IMR-90 (cell line): ENCODE measurements around the gene FBXW8.

ENCODE experiments used
- CEBPB ChIP-seq: IDR thresholded peaks from 2 replicates; pipeline ENCODE4 v1.6.1; 2012; ENCODE audit warnings: low read depth, low read length, improper control_type of control experiment
- CHD1 ChIP-seq: IDR thresholded peaks from 2 replicates; pipeline ENCODE4 v1.6.1; 2012; ENCODE audit warnings: low read depth, low read length, improper control_type of control experiment
- FOS ChIP-seq: fragments of 150-350 bp; IDR thresholded peaks from 2 replicates; pipeline ENCODE4 v1.6.1; 2016; ENCODE audit warnings: low read depth, low read length
- MAFK ChIP-seq: IDR thresholded peaks from 2 replicates; pipeline ENCODE4 v1.6.1; 2012; ENCODE audit warnings: low read depth, low read length, improper control_type of control experiment
- MAZ ChIP-seq: IDR thresholded peaks from 2 replicates; pipeline ENCODE4 v1.6.1; 2012; ENCODE audit warnings: low read depth, mild to moderate bottlenecking, low read length, improper control_type of control experiment, moderate library complexity, borderline replicate concordance
- MXI1 ChIP-seq: IDR thresholded peaks from 2 replicates; pipeline ENCODE4 v1.6.1; 2012; ENCODE audit warnings: low read depth, mild to moderate bottlenecking, low read length, moderate library complexity, borderline replicate concordance
- POLR2A ChIP-seq: IDR thresholded peaks from 2 replicates; pipeline ENCODE4 v1.6.1; 2012; ENCODE audit warnings: mild to moderate bottlenecking, low read depth, low read length
- RFX5 ChIP-seq: IDR thresholded peaks from 2 replicates; pipeline ENCODE4 v1.8.0; 2012; ENCODE audit warnings: low read depth, mild to moderate bottlenecking, low read length, moderate library complexity
- USF2 ChIP-seq: fragments of 150-350 bp; IDR thresholded peaks from 2 replicates; pipeline ENCODE4 v1.6.1; 2017; ENCODE audit warnings: mild to moderate bottlenecking, antibody characterized with exemption, low read length, low read depth
- TF ChIP-seq, protein P1 (sequence below): conservative IDR thresholded peaks from 2 replicates; pipeline ENCODE4 v1.5.1; 2012; ENCODE audit warnings: mild to moderate bottlenecking, low read depth, low read length, improper control_type of control experiment
- TF ChIP-seq, protein P2 (sequence below): fragments of 150-350 bp; IDR thresholded peaks from 2 replicates; pipeline ENCODE4 v1.6.1; 2016; ENCODE audit warnings: low read depth, mild to moderate bottlenecking, low read length, moderate library complexity, borderline replicate concordance

DNA sequence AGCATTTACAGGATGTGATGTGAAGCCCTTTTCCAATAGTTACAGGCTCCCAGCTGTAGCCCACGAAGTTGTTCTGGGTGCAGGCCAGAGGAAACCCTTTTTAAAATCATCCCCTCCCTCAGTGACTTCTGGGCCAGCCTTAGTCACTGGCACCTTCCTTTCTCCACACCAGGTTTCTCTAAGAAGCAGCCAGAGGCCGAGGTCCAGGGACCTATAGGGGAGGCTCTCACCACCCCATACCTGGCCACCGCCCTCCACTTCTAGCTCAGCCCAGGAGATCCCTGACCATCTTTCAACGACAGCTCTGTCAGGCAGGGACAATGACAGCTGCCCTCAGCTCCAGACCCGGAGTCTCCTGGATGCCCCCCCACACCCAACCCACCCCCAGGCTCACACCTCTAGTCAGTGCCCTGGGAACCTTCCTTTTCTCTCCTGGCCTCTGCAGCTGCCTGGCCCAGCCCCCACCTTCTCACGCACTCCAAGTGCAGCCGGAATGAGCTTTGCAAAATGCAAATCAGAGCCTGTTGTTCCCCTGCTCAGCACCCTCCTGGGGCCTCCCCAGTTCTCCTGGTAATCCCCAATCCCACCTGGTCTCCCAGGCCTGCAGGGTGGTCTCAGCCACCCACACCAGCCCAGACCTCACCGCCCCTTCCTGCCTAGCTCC is 141.8 kb downstream of the FBXW8 start:
- no peak for TF ChIP-seq USF2
- TF ChIP-seq, protein P1, sequence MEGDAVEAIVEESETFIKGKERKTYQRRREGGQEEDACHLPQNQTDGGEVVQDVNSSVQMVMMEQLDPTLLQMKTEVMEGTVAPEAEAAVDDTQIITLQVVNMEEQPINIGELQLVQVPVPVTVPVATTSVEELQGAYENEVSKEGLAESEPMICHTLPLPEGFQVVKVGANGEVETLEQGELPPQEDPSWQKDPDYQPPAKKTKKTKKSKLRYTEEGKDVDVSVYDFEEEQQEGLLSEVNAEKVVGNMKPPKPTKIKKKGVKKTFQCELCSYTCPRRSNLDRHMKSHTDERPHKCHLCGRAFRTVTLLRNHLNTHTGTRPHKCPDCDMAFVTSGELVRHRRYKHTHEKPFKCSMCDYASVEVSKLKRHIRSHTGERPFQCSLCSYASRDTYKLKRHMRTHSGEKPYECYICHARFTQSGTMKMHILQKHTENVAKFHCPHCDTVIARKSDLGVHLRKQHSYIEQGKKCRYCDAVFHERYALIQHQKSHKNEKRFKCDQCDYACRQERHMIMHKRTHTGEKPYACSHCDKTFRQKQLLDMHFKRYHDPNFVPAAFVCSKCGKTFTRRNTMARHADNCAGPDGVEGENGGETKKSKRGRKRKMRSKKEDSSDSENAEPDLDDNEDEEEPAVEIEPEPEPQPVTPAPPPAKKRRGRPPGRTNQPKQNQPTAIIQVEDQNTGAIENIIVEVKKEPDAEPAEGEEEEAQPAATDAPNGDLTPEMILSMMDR = no peak
- TF ChIP-seq MXI1 = no peak
- TF ChIP-seq POLR2A = no peak
- TF ChIP-seq MAFK = no peak
- TF ChIP-seq FOS = no peak
- no peak for TF ChIP-seq RFX5
- TF ChIP-seq MAZ = no peak
- TF ChIP-seq CEBPB = no peak
- TF ChIP-seq CHD1 = no peak
- TF ChIP-seq, protein P2, sequence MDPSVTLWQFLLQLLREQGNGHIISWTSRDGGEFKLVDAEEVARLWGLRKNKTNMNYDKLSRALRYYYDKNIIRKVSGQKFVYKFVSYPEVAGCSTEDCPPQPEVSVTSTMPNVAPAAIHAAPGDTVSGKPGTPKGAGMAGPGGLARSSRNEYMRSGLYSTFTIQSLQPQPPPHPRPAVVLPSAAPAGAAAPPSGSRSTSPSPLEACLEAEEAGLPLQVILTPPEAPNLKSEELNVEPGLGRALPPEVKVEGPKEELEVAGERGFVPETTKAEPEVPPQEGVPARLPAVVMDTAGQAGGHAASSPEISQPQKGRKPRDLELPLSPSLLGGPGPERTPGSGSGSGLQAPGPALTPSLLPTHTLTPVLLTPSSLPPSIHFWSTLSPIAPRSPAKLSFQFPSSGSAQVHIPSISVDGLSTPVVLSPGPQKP = no peak
